Measurements from ENCODE around the gene AHDC1.

- TF ChIP-seq EZH2phosphoT487 (IDR thresholded peaks at IDR 0.05; ENCODE audit: insufficient read depth, low read depth) (no peak), EZH2 (IDR thresholded peaks at IDR 0.05; ENCODE audit: insufficient read depth, poor library complexity, severe bottlenecking) (no peak)
These were observed 31.0 kb upstream of the AHDC1 start, which contains the start of gene FGR for GRCh38 chr1:27634985-27635367.
